ENCODE data around the gene NOX3.

NOX3 gene

DNA sequence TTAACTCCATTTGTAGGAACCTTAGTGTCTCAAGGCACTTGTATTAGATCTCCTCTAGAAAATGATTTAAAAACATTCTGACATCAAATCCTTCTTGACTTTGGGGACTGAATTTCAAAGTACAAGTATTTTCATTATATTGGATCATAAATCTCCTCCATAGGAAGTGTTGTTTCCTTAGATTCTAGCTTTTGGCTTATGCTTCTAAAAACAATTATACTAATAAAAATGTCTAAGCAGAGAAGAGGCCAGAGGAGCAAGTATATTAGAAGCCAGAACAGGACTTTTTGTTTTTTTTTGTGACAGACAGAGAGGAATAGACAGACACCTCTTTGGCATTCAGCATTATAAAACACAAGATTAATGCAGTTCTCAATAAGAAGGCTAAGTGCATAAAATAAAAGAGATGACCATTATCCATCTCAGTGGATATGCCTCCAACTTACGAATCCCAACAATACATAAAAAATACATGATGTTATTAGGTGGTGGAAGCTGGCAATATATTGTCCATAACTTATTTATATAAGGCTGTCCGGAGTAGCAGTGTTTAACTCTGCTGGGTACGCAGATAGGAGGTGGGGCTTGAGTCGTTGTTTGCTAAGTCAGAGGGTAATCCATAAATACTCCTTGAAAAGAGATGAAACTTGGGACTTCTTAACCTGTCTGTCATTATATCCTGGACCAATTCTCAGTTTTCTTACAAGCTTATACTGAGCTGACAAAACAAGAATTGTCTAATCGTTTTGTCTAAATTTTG is 31.9 kb upstream of the NOX3 start:
- Histone ChIP-seq H3K23ac (ENCODE audit: low read length) (no peak overlapping the region), H3K9ac (ENCODE audit: low read length) (no peak overlapping the region), H3K79me1 (ENCODE audit: low read length) (no peaks in the 10 kb centered on the region), H3K36me3 (ENCODE audit: control insufficient read depth in 1 of 2, insufficient read depth in 2 of 2, low read length in 2 of 2) (no peaks in the 10 kb centered on the region), H3K27me3 (ENCODE audit: insufficient read depth, low read length) (no peaks in the 10 kb centered on the region), H4K8ac (ENCODE audit: low read depth, low read length) (no peak overlapping the region), H3K79me2 (ENCODE audit: control insufficient read depth, insufficient read depth, low read length, poor library complexity) (no peaks in the 10 kb centered on the region), H2BK5ac (ENCODE audit: low read depth, low read length, poor library complexity) (no peak overlapping the region), H4K91ac (ENCODE audit: low read depth, low read length) (no peak overlapping the region), H4K12ac (ENCODE audit: low read depth, low read length) (no peak overlapping the region), H2BK120ac (ENCODE audit: insufficient read depth, low read length, poor library complexity) (no peak overlapping the region), H3K4me1 (ENCODE audit: control insufficient read depth in 1 of 2, insufficient read depth in 2 of 2, low read length in 2 of 2) (no peaks in the 10 kb centered on the region), H3K4me3 (ENCODE audit: low read depth, low read length) (no peak overlapping the region), H3K27ac (ENCODE audit: low read depth, low read length) (no peak overlapping the region), H3K14ac (ENCODE audit: low read length) (no peak overlapping the region), H3K9me3 (ENCODE audit: insufficient read depth, low read depth, low read length) (no peaks in the 10 kb centered on the region), H3K4ac (ENCODE audit: low read depth, low read length) (no peak overlapping the region), H3K18ac (ENCODE audit: low read length) (no peak overlapping the region), H2BK12ac (ENCODE audit: low read length) (no peak overlapping the region), H2AK5ac (ENCODE audit: low read length) (no peak overlapping the region), H2AFZ (ENCODE audit: insufficient read depth, low read length, poor library complexity) (no peak overlapping the region), H3K4me2 (ENCODE audit: low read length) (no peak overlapping the region)
- WGBS (ENCODE audit: extremely low coverage, insufficient coverage, insufficient read length), result no CpG with 5 or more reads among the region's 5 CpGs
- no peak for DNase-seq

DNA sequence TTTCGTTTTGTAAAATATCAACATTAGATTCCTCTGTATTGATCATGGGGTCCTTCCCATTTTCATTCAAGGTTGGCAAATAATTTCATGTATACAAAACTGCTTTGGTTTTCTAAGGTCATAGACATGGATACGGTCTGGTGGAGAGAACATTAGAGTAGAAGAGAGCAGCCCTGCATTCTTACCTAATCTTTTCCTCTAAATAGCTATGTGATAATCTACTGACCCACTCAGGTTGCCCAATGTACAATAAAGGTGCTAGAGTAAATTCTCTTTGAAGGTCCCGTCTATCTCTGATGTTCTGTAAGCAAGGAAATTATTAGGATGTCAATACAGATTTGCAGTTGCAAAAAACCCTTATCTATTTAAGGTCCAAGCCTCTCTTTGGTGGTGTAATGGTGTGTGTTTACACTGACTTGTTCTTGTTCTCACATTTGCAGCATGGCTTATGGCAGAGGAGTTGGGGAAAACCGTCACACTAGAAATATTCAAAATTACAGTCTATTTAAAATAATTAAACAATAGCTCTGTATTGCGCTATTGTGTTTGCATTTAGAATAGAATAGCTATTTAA is 31.2 kb upstream of the NOX3 start:
- WGBS (ENCODE audit: extremely low coverage, insufficient coverage, insufficient read length), result no CpG with 5 or more reads among the region's 5 CpGs
- no peak overlapping the region for H3K9ac ChIP-seq (ENCODE audit: low read length)
- no peaks in the 10 kb centered on the region for H3K27me3 ChIP-seq (ENCODE audit: insufficient read depth, low read length)
- DNase-seq, result no peak
- H3K14ac ChIP-seq (ENCODE audit: low read length), result no peak overlapping the region
- no peak overlapping the region for H2BK5ac ChIP-seq (ENCODE audit: low read depth, low read length, poor library complexity)
- H2BK120ac ChIP-seq (ENCODE audit: insufficient read depth, low read length, poor library complexity), result no peak overlapping the region
- H3K9me3 ChIP-seq (ENCODE audit: insufficient read depth, low read depth, low read length), result no peaks in the 10 kb centered on the region
- H3K79me2 ChIP-seq (ENCODE audit: control insufficient read depth, insufficient read depth, low read length, poor library complexity), result no peaks in the 10 kb centered on the region
- no peak overlapping the region for H4K8ac ChIP-seq (ENCODE audit: low read depth, low read length)
- no peak overlapping the region for H3K4me2 ChIP-seq (ENCODE audit: low read length)
- H2BK12ac ChIP-seq (ENCODE audit: low read length), result no peak overlapping the region
- H2AFZ ChIP-seq (ENCODE audit: insufficient read depth, low read length, poor library complexity), result no peak overlapping the region
- no peaks in the 10 kb centered on the region for H3K36me3 ChIP-seq (ENCODE audit: control insufficient read depth in 1 of 2, insufficient read depth in 2 of 2, low read length in 2 of 2)
- no peak overlapping the region for H4K91ac ChIP-seq (ENCODE audit: low read depth, low read length)
- H3K4ac ChIP-seq (ENCODE audit: low read depth, low read length), result no peak overlapping the region
- H3K23ac ChIP-seq (ENCODE audit: low read length), result no peak overlapping the region
- no peak overlapping the region for H4K12ac ChIP-seq (ENCODE audit: low read depth, low read length)
- no peaks in the 10 kb centered on the region for H3K79me1 ChIP-seq (ENCODE audit: low read length)
- H3K4me3 ChIP-seq (ENCODE audit: low read depth, low read length), result no peak overlapping the region
- no peak overlapping the region for H3K18ac ChIP-seq (ENCODE audit: low read length)
- no peak overlapping the region for H2AK5ac ChIP-seq (ENCODE audit: low read length)
- H3K27ac ChIP-seq (ENCODE audit: low read depth, low read length), result no peak overlapping the region
- H3K4me1 ChIP-seq (ENCODE audit: control insufficient read depth in 1 of 2, insufficient read depth in 2 of 2, low read length in 2 of 2), result no peaks in the 10 kb centered on the region

DNA sequence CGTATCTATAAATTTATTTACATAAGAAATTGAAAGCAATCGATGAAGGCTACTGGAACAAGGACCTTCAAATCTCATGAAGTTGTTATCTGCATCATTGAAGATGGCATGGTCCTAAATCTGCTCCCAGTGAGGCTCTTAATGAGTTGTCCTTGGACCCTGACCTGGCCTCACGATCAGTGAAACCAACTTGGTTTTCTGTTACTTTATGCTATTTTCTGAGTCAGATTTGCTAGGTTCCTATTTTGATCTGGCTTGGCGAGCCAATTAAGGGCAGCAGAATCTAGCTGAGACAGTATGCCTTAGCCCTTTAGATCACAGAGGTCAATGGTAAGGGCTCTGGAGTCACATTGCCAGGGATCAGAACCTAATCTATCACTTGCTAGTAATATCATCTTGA is 30.1 kb upstream of the NOX3 start:
- Histone ChIP-seq H3K4ac (ENCODE audit: low read depth, low read length) (no peak overlapping the region), H4K12ac (ENCODE audit: low read depth, low read length) (no peak overlapping the region), H3K4me2 (ENCODE audit: low read length) (no peak overlapping the region), H3K4me3 (ENCODE audit: low read depth, low read length) (no peak overlapping the region), H3K23ac (ENCODE audit: low read length) (no peak overlapping the region), H2AFZ (ENCODE audit: insufficient read depth, low read length, poor library complexity) (no peak overlapping the region), H2BK12ac (ENCODE audit: low read length) (no peak overlapping the region), H3K36me3 (ENCODE audit: control insufficient read depth in 1 of 2, insufficient read depth in 2 of 2, low read length in 2 of 2) (no peaks in the 10 kb centered on the region), H3K9ac (ENCODE audit: low read length) (no peak overlapping the region), H4K8ac (ENCODE audit: low read depth, low read length) (no peak overlapping the region), H4K91ac (ENCODE audit: low read depth, low read length) (no peak overlapping the region), H3K14ac (ENCODE audit: low read length) (no peak overlapping the region), H3K27me3 (ENCODE audit: insufficient read depth, low read length) (no peaks in the 10 kb centered on the region), H3K18ac (ENCODE audit: low read length) (no peak overlapping the region), H2AK5ac (ENCODE audit: low read length) (no peak overlapping the region), H2BK120ac (ENCODE audit: insufficient read depth, low read length, poor library complexity) (no peak overlapping the region), H3K79me2 (ENCODE audit: control insufficient read depth, insufficient read depth, low read length, poor library complexity) (no peaks in the 10 kb centered on the region), H3K27ac (ENCODE audit: low read depth, low read length) (no peak overlapping the region), H2BK5ac (ENCODE audit: low read depth, low read length, poor library complexity) (no peak overlapping the region), H3K79me1 (ENCODE audit: low read length) (no peaks in the 10 kb centered on the region), H3K4me1 (ENCODE audit: control insufficient read depth in 1 of 2, insufficient read depth in 2 of 2, low read length in 2 of 2) (no peaks in the 10 kb centered on the region), H3K9me3 (ENCODE audit: insufficient read depth, low read depth, low read length) (no peaks in the 10 kb centered on the region)
- DNase-seq, result no peak
- no CpG with 5 or more reads among the region's 4 CpGs for WGBS (ENCODE audit: extremely low coverage, insufficient coverage, insufficient read length)

DNA sequence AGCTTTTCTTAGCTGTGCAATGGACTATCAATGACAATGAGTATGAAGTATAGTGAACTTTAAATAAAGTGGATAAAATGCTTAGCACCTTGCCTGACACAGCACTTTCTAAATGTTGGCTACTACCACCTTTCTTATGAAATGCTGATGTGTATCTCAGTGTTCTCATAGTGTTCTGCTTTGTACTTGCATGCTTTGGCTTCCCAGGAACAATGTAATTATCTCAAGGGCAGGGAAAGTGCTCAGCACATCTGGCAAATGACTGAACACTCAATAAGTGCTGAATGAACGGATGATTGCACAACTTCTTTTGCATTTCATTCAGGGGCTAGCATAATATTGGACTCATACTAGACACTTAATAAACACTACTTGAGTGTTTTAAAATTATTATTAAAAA is 28.2 kb upstream of the NOX3 start:
- H3K4ac ChIP-seq (ENCODE audit: low read depth, low read length), result no peak overlapping the region
- H3K4me3 ChIP-seq (ENCODE audit: low read depth, low read length), result no peak overlapping the region
- H3K9me3 ChIP-seq (ENCODE audit: insufficient read depth, low read depth, low read length), result no peaks in the 10 kb centered on the region
- no peak overlapping the region for H2BK12ac ChIP-seq (ENCODE audit: low read length)
- no peak overlapping the region for H2BK5ac ChIP-seq (ENCODE audit: low read depth, low read length, poor library complexity)
- H2AK5ac ChIP-seq (ENCODE audit: low read length), result no peak overlapping the region
- no CpG with 5 or more reads among the region's 1 CpG for WGBS (ENCODE audit: extremely low coverage, insufficient coverage, insufficient read length)
- H3K36me3 ChIP-seq (ENCODE audit: control insufficient read depth in 1 of 2, insufficient read depth in 2 of 2, low read length in 2 of 2), result no peaks in the 10 kb centered on the region
- no peaks in the 10 kb centered on the region for H3K79me1 ChIP-seq (ENCODE audit: low read length)
- H3K18ac ChIP-seq (ENCODE audit: low read length), result no peak overlapping the region
- no peak overlapping the region for H3K14ac ChIP-seq (ENCODE audit: low read length)
- peak in 1 of 2 donors; percentile 2 for DNase-seq
- no peak overlapping the region for H3K4me2 ChIP-seq (ENCODE audit: low read length)
- H2AFZ ChIP-seq (ENCODE audit: insufficient read depth, low read length, poor library complexity), result no peak overlapping the region
- H3K23ac ChIP-seq (ENCODE audit: low read length), result no peak overlapping the region
- H4K91ac ChIP-seq (ENCODE audit: low read depth, low read length), result no peak overlapping the region
- no peaks in the 10 kb centered on the region for H3K79me2 ChIP-seq (ENCODE audit: control insufficient read depth, insufficient read depth, low read length, poor library complexity)
- no peaks in the 10 kb centered on the region for H3K4me1 ChIP-seq (ENCODE audit: control insufficient read depth in 1 of 2, insufficient read depth in 2 of 2, low read length in 2 of 2)
- H2BK120ac ChIP-seq (ENCODE audit: insufficient read depth, low read length, poor library complexity), result no peak overlapping the region
- H3K27ac ChIP-seq (ENCODE audit: low read depth, low read length), result no peak overlapping the region
- no peak overlapping the region for H4K12ac ChIP-seq (ENCODE audit: low read depth, low read length)
- no peaks in the 10 kb centered on the region for H3K27me3 ChIP-seq (ENCODE audit: insufficient read depth, low read length)
- no peak overlapping the region for H3K9ac ChIP-seq (ENCODE audit: low read length)
- no peak overlapping the region for H4K8ac ChIP-seq (ENCODE audit: low read depth, low read length)

Data from trophoblast cell (in vitro differentiated cells and primary cell).